HepG2 (cell line): ENCODE measurements around the gene NUP85. TPM values are rescaled to one million over a fixed set of nuclear protein-coding genes. Genes with fewer than 3 reads are reported as not detected.

ENCODE experiments used
- BHLHE40 ChIP-seq: IDR thresholded peaks from 2 replicates; pipeline ENCODE4 v1.6.1; 2011; ENCODE audit warnings: low read length, improper control_type of control experiment
- MYC ChIP-seq: sonication (generic); formaldehyde crosslinking; IDR thresholded peaks from 2 replicates; pipeline ENCODE4 v1.9.0; 2021; ENCODE audit warnings: missing genetic modification reagents, borderline replicate concordance
- NBN ChIP-seq: fragments of 450-650 bp; conservative IDR thresholded peaks from 2 replicates; pipeline ENCODE4 v1.6.1; 2017
- RARG ChIP-seq: sonication (generic); formaldehyde crosslinking; IDR thresholded peaks from 2 replicates; pipeline ENCODE4 v1.4.0; 2020; ENCODE audit warnings: low read depth, mild to moderate bottlenecking, missing genetic modification reagents
- STAT5B ChIP-seq: sonication (generic); formaldehyde crosslinking; IDR thresholded peaks from 2 replicates; pipeline ENCODE4 v1.4.0; 2020; ENCODE audit warnings: missing genetic modification reagents
- TBP ChIP-seq: sonication (generic); formaldehyde crosslinking; IDR thresholded peaks from 2 replicates; pipeline ENCODE4 v1.5.0; 2020; ENCODE audit warnings: missing genetic modification reagents
- ZFP36L2 ChIP-seq: sonication (generic); formaldehyde crosslinking; IDR thresholded peaks from 2 replicates; pipeline ENCODE4 v1.4.0; 2020; ENCODE audit warnings: missing genetic modification reagents
- ZFY ChIP-seq: sonication (generic); formaldehyde crosslinking; IDR thresholded peaks from 2 replicates; pipeline ENCODE4 v1.4.0; 2020; ENCODE audit warnings: missing genetic modification reagents
- ZKSCAN8 ChIP-seq: IDR thresholded peaks from 2 replicates; pipeline ENCODE4 v1.6.1; 2016; ENCODE audit warnings: borderline replicate concordance, missing genetic modification reagents, missing compliant biosample characterization
- ZNF296 ChIP-seq: sonication (generic); formaldehyde crosslinking; conservative IDR thresholded peaks from 2 replicates; pipeline ENCODE4 v1.5.0; 2020; ENCODE audit warnings: mild to moderate bottlenecking, missing genetic modification reagents
- ZNF343 ChIP-seq: sonication (generic); formaldehyde crosslinking; IDR thresholded peaks from 2 replicates; pipeline ENCODE4 v1.4.0; 2020; ENCODE audit warnings: mild to moderate bottlenecking, missing genetic modification reagents
- ZNF407 ChIP-seq: sonication (generic); formaldehyde crosslinking; IDR thresholded peaks from one replicate; pipeline ENCODE4 v1.5.1; 2020; ENCODE audit warnings: mild to moderate bottlenecking, missing genetic modification reagents; ENCODE audit errors: not compliant biosample characterization
- ZNF44 ChIP-seq: sonication (generic); formaldehyde crosslinking; IDR thresholded peaks from 2 replicates; pipeline ENCODE4 v1.5.1; 2020; ENCODE audit warnings: mild to moderate bottlenecking, missing genetic modification reagents
- ZNF614 ChIP-seq: IDR thresholded peaks from 2 replicates; pipeline ENCODE4 v1.6.1; 2018; ENCODE audit warnings: missing biosample characterization, missing genetic modification reagents, inconsistent platforms, borderline replicate concordance
- ZNF644 ChIP-seq: IDR thresholded peaks from 2 replicates; pipeline ENCODE4 v1.6.1; 2016; ENCODE audit warnings: low read depth
- polyA plus RNA-seq, 8 experiments: library from polyadenylated mRNA; depleted of rRNA in 3 of 8; stranded (reverse) in 7 of 8; unstranded in 1 of 8; fragments of >200 nt; fragmentation: Illumina TruSeq in 4 of 8; extraction: Trizol in 4 of 8; gene quantifications; 2 replicates each; pipeline versions ENCODE4 v1.2.1 to v1.2.3, GENCODE V29; 2011 to 2016; ENCODE audit warnings: low read depth in 4 of 8, missing spikeins in 1 of 8, mixed read lengths in 1 of 8; ENCODE audit not compliant: insufficient read depth in 1 of 8
- total RNA-seq, 5 experiments: library from RNA; depleted of rRNA; stranded (reverse); fragments of >200 nt; fragmentation: Illumina TruSeq; extraction: Trizol; gene quantifications; 2 replicates each; pipeline ENCODE4 v1.2.3, GENCODE V29; 2016; ENCODE audit warnings: low read depth in 1 of 5
- TF ChIP-seq, protein P1 (sequence below): sonication (generic); formaldehyde crosslinking; IDR thresholded peaks from 2 replicates; pipeline ENCODE4 v1.4.0; 2020; ENCODE audit warnings: missing genetic modification reagents, borderline replicate concordance

The NUP85 gene
- total and polyA plus RNA-seq, 2 of the 13 experiments (the other 11 are each of a cell fraction or from before 2014, with no cell fraction given), result 89.1 to 124 TPM

- peak; percentile 63; the same call in 1 of the 2 replicates for TF ChIP-seq TBP
- TF ChIP-seq ZNF343 (CRISPR knock-in tag), result peak; percentile 24; the same call in 1 of the 2 replicates
- TF ChIP-seq BHLHE40, result no peak; the same call in 1 of the 2 replicates
- TF ChIP-seq, protein P1, sequence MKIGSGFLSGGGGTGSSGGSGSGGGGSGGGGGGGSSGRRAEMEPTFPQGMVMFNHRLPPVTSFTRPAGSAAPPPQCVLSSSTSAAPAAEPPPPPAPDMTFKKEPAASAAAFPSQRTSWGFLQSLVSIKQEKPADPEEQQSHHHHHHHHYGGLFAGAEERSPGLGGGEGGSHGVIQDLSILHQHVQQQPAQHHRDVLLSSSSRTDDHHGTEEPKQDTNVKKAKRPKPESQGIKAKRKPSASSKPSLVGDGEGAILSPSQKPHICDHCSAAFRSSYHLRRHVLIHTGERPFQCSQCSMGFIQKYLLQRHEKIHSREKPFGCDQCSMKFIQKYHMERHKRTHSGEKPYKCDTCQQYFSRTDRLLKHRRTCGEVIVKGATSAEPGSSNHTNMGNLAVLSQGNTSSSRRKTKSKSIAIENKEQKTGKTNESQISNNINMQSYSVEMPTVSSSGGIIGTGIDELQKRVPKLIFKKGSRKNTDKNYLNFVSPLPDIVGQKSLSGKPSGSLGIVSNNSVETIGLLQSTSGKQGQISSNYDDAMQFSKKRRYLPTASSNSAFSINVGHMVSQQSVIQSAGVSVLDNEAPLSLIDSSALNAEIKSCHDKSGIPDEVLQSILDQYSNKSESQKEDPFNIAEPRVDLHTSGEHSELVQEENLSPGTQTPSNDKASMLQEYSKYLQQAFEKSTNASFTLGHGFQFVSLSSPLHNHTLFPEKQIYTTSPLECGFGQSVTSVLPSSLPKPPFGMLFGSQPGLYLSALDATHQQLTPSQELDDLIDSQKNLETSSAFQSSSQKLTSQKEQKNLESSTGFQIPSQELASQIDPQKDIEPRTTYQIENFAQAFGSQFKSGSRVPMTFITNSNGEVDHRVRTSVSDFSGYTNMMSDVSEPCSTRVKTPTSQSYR (CRISPR knock-in tag), result no peak
- TF ChIP-seq ZNF614, result 0 out of 2 replicates have a peak, but pooled peaks have one; percentile 13
- TF ChIP-seq MYC (CRISPR knock-in tag), result peak; percentile 83
- no peak for TF ChIP-seq ZNF644 (CRISPR knock-in tag)
- no peak; the same call in 1 of the 2 replicates for TF ChIP-seq ZNF296 (CRISPR knock-in tag)
- TF ChIP-seq ZKSCAN8 (CRISPR knock-in tag), result no peak
- no peak for TF ChIP-seq ZNF407 (CRISPR knock-in tag)
- TF ChIP-seq ZNF44 (CRISPR knock-in tag), result 0 out of 2 replicates have a peak, but pooled peaks have one; percentile 24
- no peak for TF ChIP-seq NBN
- peak; percentile 93 for TF ChIP-seq ZFY (CRISPR knock-in tag)
- TF ChIP-seq ZFP36L2, result no peak
- no peak for TF ChIP-seq RARG (CRISPR knock-in tag)
- TF ChIP-seq STAT5B (CRISPR knock-in tag), result no peak
Measured at GRCh38 chr17:75271233-75271954, 65.9 kb downstream of the NUP85 start (continued).
